Smooth muscle cell (in vitro differentiated cells): Measurements from ENCODE around the gene OOSP1. TPM values are rescaled to one million over a fixed set of nuclear protein-coding genes. Genes with fewer than 3 reads are reported as not detected.

Source experiments
- DNase-seq: peaks from one replicate; lab custom pipeline; 2025; ENCODE audit not compliant: unreplicated experiment; lab: John Stamatoyannopoulos, UW
- H2AFZ ChIP-seq: fragments of 200-600 bp; sonication (generic); 2 replicates; pipeline ENCODE4 v1.6.0; 2016; ENCODE audit warnings: antibody characterized with exemption, low read depth, mild to moderate bottlenecking
- H3F3A ChIP-seq: fragments of 200-600 bp; sonication (generic); 2 replicates; pipeline ENCODE4 v1.6.0; 2017; ENCODE audit warnings: antibody characterized with exemption, low read depth
- H3K27ac ChIP-seq: fragments of 200-600 bp; sonication (generic); 2 replicates; pipeline ENCODE4 v1.5.1; 2016; ENCODE audit warnings: low read depth, mild to moderate bottlenecking
- H3K27me3 ChIP-seq: fragments of 200-600 bp; sonication (generic); 2 replicates; pipeline ENCODE4 v1.6.1; 2016; ENCODE audit warnings: low read depth, mild to moderate bottlenecking
- H3K36me3 ChIP-seq: fragments of 200-600 bp; sonication (generic); 2 replicates; pipeline ENCODE4 v1.5.1; 2016; ENCODE audit warnings: low read depth
- H3K4me1 ChIP-seq: fragments of 200-600 bp; sonication (generic); 2 replicates; pipeline ENCODE4 v1.5.1; 2016; ENCODE audit warnings: low read depth
- H3K4me2 ChIP-seq: fragments of 200-600 bp; sonication (generic); 2 replicates; pipeline ENCODE4 v1.6.0; 2016; ENCODE audit warnings: mild to moderate bottlenecking
- H3K4me3 ChIP-seq: fragments of 200-600 bp; sonication (generic); 2 replicates; pipeline ENCODE4 v1.5.1; 2016; ENCODE audit warnings: mild to moderate bottlenecking
- H3K79me2 ChIP-seq: fragments of 200-600 bp; sonication (generic); 2 replicates; pipeline ENCODE4 v1.6.0; 2016; ENCODE audit warnings: low read depth, mild to moderate bottlenecking
- H3K9ac ChIP-seq: fragments of 200-600 bp; sonication (generic); 2 replicates; pipeline ENCODE4 v1.6.0; 2016; ENCODE audit warnings: low read depth
- H3K9me3 ChIP-seq: fragments of 200-600 bp; sonication (generic); replicated peaks from 2 replicates; pipeline ENCODE4 v1.5.1; 2016; ENCODE audit warnings: low read depth
- H4K20me1 ChIP-seq: fragments of 200-600 bp; sonication (generic); 2 replicates; pipeline ENCODE4 v1.6.0; 2016; ENCODE audit warnings: low read depth
- WGBS: methylation state at CpG from one replicate; pipeline ENCODE4 v1.1.7; 2016; ENCODE audit warnings: low lambda C conversion rate; 5-methylcytosine and 5-hydroxymethylcytosine counted together
- polyA plus RNA-seq: library from polyadenylated mRNA; unstranded; fragments of >200 nt; fragmentation: Nextera tagmentation; extraction: Ambion mirVana; gene quantifications from 2 replicates; pipeline ENCODE4 v1.2.1, GENCODE V29; 2016
- total RNA-seq: library from RNA; depleted of rRNA; stranded (reverse); fragments of >200 nt; gene quantifications from 2 replicates; pipeline ENCODE4 v1.2.3, GENCODE V29; 2014
- TF ChIP-seq, protein P1 (sequence below): fragments of 200-600 bp; sonication (generic); IDR thresholded peaks from 2 replicates; pipeline ENCODE4 v1.5.1; 2017; ENCODE audit warnings: borderline replicate concordance, mild to moderate bottlenecking, antibody characterized with exemption; ENCODE audit not compliant: insufficient read depth, poor library complexity, severe bottlenecking

The OOSP1 gene
- total and polyA plus RNA-seq, 2 experiments from 2014 or later: not detected

DNA sequence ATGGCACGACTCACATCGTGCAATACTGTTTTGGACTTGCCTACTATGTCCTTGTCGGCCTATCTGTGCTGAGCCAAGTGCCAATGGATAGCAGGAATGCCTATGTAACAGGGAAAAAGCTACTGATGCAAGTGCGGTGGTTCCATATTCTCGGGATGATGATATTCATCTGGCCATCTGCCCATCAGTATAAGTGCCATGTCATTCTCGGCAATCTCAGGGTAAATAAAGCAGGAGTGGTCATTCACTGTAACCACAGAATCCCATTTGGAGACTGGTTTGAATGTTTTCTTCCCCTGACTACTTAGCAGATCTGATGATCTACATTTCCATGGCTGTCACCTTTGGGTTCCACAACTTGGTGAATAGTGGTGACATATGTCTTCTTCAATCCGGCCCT lies 39.6 kb upstream of the OOSP1 start:
- no peaks in the 10 kb centered on the region for H3K79me2 ChIP-seq
- no peaks in the 10 kb centered on the region for H3K4me1 ChIP-seq
- no peaks in the 10 kb centered on the region for H3F3A ChIP-seq
- H3K36me3 ChIP-seq: no peaks in the 10 kb centered on the region
- H3K27ac ChIP-seq: no peak overlapping the region
- WGBS: 88% methylated on average over 7 of the region's 7 CpGs
- H2AFZ ChIP-seq: no peak overlapping the region
- H3K4me2 ChIP-seq: no peak overlapping the region
- no peaks in the 10 kb centered on the region for H3K9me3 ChIP-seq
- no peak overlapping the region for H3K4me3 ChIP-seq
- no peaks in the 10 kb centered on the region for H3K27me3 ChIP-seq
- no peak overlapping the region for H3K9ac ChIP-seq
- no peaks in the 10 kb centered on the region for H4K20me1 ChIP-seq
- no peak for DNase-seq
- TF ChIP-seq, protein P1, sequence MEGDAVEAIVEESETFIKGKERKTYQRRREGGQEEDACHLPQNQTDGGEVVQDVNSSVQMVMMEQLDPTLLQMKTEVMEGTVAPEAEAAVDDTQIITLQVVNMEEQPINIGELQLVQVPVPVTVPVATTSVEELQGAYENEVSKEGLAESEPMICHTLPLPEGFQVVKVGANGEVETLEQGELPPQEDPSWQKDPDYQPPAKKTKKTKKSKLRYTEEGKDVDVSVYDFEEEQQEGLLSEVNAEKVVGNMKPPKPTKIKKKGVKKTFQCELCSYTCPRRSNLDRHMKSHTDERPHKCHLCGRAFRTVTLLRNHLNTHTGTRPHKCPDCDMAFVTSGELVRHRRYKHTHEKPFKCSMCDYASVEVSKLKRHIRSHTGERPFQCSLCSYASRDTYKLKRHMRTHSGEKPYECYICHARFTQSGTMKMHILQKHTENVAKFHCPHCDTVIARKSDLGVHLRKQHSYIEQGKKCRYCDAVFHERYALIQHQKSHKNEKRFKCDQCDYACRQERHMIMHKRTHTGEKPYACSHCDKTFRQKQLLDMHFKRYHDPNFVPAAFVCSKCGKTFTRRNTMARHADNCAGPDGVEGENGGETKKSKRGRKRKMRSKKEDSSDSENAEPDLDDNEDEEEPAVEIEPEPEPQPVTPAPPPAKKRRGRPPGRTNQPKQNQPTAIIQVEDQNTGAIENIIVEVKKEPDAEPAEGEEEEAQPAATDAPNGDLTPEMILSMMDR: no peak

DNA sequence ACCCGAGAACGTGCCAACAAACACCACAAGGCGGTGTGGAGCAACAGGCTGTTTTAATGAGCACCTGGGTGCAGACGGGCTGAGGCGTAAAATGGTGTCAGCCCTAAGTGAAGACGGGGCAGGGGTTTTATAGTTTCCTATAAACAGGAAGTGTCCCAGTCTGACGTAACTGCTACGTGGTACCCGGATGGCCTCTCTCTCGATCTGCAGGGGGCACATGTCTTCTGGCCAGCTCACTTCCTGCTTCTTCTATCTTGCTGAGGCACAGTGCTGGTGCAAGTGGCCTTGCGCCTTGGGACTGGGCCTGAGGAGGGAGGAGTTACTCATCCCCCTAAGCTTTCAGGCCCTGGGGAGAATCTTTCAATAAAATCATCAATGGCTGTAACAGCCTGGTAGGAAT lies 38.7 kb upstream of the OOSP1 start:
- no peak overlapping the region for H2AFZ ChIP-seq
- H3K27me3 ChIP-seq: no peaks in the 10 kb centered on the region
- no peaks in the 10 kb centered on the region for H4K20me1 ChIP-seq
- H3K9me3 ChIP-seq: no peaks in the 10 kb centered on the region
- H3K36me3 ChIP-seq: no peaks in the 10 kb centered on the region
- WGBS: 73% methylated on average over 11 of the region's 11 CpGs
- no peak overlapping the region for H3K9ac ChIP-seq
- TF ChIP-seq, protein P1: no peak
- H3K4me1 ChIP-seq: no peaks in the 10 kb centered on the region
- no peaks in the 10 kb centered on the region for H3K79me2 ChIP-seq
- no peak overlapping the region for H3K4me3 ChIP-seq
- DNase-seq: no peak
- H3K4me2 ChIP-seq: no peak overlapping the region
- H3F3A ChIP-seq: no peaks in the 10 kb centered on the region
- no peak overlapping the region for H3K27ac ChIP-seq

DNA sequence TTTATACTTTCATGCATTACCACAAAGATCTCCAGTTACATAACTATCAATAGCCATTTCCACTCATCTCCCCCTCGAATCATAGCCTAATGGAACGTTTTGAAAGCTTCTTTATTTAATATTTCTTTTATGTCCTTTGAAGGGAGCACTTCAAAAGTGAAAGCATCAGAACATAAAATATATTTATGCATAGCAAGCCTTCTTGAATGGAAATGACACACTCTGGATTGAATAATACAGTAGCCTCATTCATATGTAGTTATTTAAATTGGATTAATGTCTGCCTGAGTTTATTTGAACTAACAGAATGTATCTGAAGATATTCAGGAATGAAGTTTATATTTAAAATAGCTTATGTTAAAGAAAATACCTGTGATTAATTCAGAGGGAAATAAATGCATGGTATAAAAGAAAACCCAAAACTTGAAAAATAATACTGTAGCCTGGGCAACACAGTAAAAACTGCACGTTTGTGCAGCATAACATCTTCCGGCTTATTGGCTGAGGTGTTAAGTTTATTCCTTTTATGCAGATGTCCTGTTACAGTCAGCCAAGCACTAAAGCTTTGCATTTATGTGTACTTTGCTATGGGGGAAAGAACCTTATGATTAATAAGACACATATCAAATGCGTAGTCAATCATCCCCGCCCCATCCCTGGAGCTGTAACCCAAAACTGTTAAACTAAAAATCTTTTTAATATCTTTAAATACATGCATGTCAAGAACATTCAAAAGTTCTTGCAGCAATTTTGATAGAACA lies 37.7 kb upstream of the OOSP1 start:
- Histone ChIP-seq H3K36me3 (no peaks in the 10 kb centered on the region), H3K27ac (no peak overlapping the region)
- DNase-seq: no peak

More for the DNA sequence above, 37.7 kb upstream of the OOSP1 start:
- Histone ChIP-seq H3K9me3 (no peaks in the 10 kb centered on the region), H3K4me2 (no peak overlapping the region), H3F3A (no peaks in the 10 kb centered on the region), H3K4me3 (no peak overlapping the region), H3K9ac (no peak overlapping the region), H3K27me3 (no peaks in the 10 kb centered on the region), H3K79me2 (no peaks in the 10 kb centered on the region), H3K4me1 (no peaks in the 10 kb centered on the region), H2AFZ (no peak overlapping the region), H4K20me1 (no peaks in the 10 kb centered on the region)
- 86% methylated on average over 6 of the region's 6 CpGs for WGBS
- TF ChIP-seq, protein P1: no peak
